GM12878 (cell line): ENCODE data around the gene GCNT2. TPM values are rescaled to one million over a fixed set of nuclear protein-coding genes. Genes with fewer than 3 reads are reported as not detected.

Experiments
- ATAC-seq: fragments of 200-7000 bp; cut with Tn5 transposase; 3 replicates; pipeline ENCODE4 v1.9.1; 2020; ENCODE audit warnings: mild to moderate bottlenecking, moderate library complexity
- BruUV-seq: library from RNA; stranded (reverse); fragments of 400-500 nt; replicated peaks from 2 replicates; lab custom pipeline; 2021; lab: Mats Ljungman, UMichigan
- CTCF ChIA-PET: fragments of 300-600 bp; sonication (Branson Sonifier 250); formaldehyde crosslinking; extraction: SDS; loops from one replicate; lab custom pipeline; 2021; ENCODE audit warnings: inconsistent platforms; lab: Yijun Ruan, JAX
- POLR2A ChIA-PET: fragments of 350-600 bp; formaldehyde crosslinking; extraction: SDS; loops from one replicate; lab custom pipeline; 2021; ENCODE audit warnings: inconsistent platforms; lab: Charles Lee
- RAD21 ChIA-PET: fragments of 300-600 bp; sonication (Branson Sonifier 250); formaldehyde crosslinking; loops from one replicate; lab custom pipeline; 2023; ENCODE audit warnings: antibody characterized with exemption; ENCODE audit not compliant: unreplicated experiment; lab: Charles Lee
- SMC1A ChIA-PET: fragments of 300-600 bp; sonication (Branson Sonifier 250); formaldehyde crosslinking; loops from one replicate; lab custom pipeline; 2023; ENCODE audit not compliant: unreplicated experiment, uncharacterized antibody; lab: Charles Lee
- DNase-seq: peaks from one replicate; pipeline ENCODE4 v3.0.0-alpha.2; 2011; ENCODE audit warnings: low read depth, low spot score
- FAIRE-seq: peaks from 3 replicates; lab custom pipeline; 2011; peaks lifted over from hg19 to GRCh38; lab: Jason Lieb, UNC
- H2AFZ ChIP-seq: 2 replicates; pipeline ENCODE4 v1.6.0; 2011; ENCODE audit warnings: low read depth, low read length, control low read depth; ENCODE audit not compliant: control insufficient read depth
- H3K27ac ChIP-seq: 2 replicates; pipeline ENCODE4 v1.5.1; 2011; ENCODE audit warnings: control low read depth; ENCODE audit not compliant: control insufficient read depth, insufficient read depth
- H3K27me3 ChIP-seq, 2 experiments: replicated peaks in 1 of 2; 2 replicates each; pipeline versions ENCODE4 v1.6.0 to v1.6.1; 2011; ENCODE audit warnings: low read length in 1 of 2; ENCODE audit not compliant: control insufficient read depth in 2 of 2, insufficient read depth in 2 of 2
- H3K36me3 ChIP-seq, 2 experiments: 2 replicates each; pipeline ENCODE4 v1.5.1; 2011; ENCODE audit warnings: low read length in 1 of 2; ENCODE audit not compliant: control insufficient read depth in 2 of 2, insufficient read depth in 2 of 2
- H3K4me1 ChIP-seq: 2 replicates; pipeline ENCODE4 v1.6.1; 2011; ENCODE audit warnings: mild to moderate bottlenecking, low read length, moderate library complexity, mixed read lengths; ENCODE audit not compliant: control insufficient read depth, insufficient read depth
- H3K4me2 ChIP-seq: 2 replicates; pipeline ENCODE4 v1.6.0; 2011; ENCODE audit warnings: control low read depth; ENCODE audit not compliant: control insufficient read depth, insufficient read depth
- H3K4me3 ChIP-seq: fragments of 200-600 bp; sonication (generic); 2 replicates; pipeline ENCODE4 v1.5.1; 2016
- H3K79me2 ChIP-seq: 2 replicates; pipeline ENCODE4 v1.6.0; 2011; ENCODE audit warnings: low read length; ENCODE audit not compliant: control insufficient read depth, insufficient read depth
- H3K9ac ChIP-seq: 2 replicates; pipeline ENCODE4 v1.8.0; 2011; ENCODE audit warnings: low read length, control low read depth, mixed read lengths; ENCODE audit not compliant: control insufficient read depth, insufficient read depth
- H3K9me3 ChIP-seq: replicated peaks from 3 replicates; pipeline ENCODE4 v1.5.1; 2011; ENCODE audit warnings: mild to moderate bottlenecking, low read length; ENCODE audit not compliant: control insufficient read depth, insufficient read depth
- H4K20me1 ChIP-seq: 2 replicates; pipeline ENCODE4 v1.6.0; 2011; ENCODE audit not compliant: control insufficient read depth, insufficient read depth
- ASH2L ChIP-seq: fragments of 300-600, 200-600 bp; sonication (generic); IDR thresholded peaks from 2 replicates; pipeline ENCODE4 v1.6.1; 2017; ENCODE audit warnings: low read depth, mild to moderate bottlenecking, borderline replicate concordance
- BACH1 ChIP-seq: fragments of 450-650 bp; IDR thresholded peaks from 2 replicates; pipeline ENCODE4 v1.6.1; 2017; ENCODE audit warnings: mild to moderate bottlenecking, borderline replicate concordance
- CHD2 ChIP-seq: IDR thresholded peaks from 2 replicates; pipeline ENCODE4 v1.6.1; 2011; ENCODE audit warnings: low read depth, low read length, improper control_type of control experiment, borderline replicate concordance
- EGR1 ChIP-seq, 2 experiments: IDR thresholded peaks; 1 replicate in 1 of 2; 2 replicates in 1 of 2; pipeline ENCODE4 v1.6.1; 2011 to 2012; ENCODE audit warnings: low read depth in 2 of 2, low read length in 2 of 2, borderline replicate concordance in 1 of 2, mild to moderate bottlenecking in 1 of 2, moderate library complexity in 1 of 2
- GABPA ChIP-seq: IDR thresholded peaks from 2 replicates; pipeline ENCODE4 v1.6.1; 2014; ENCODE audit warnings: antibody characterized with exemption, low read depth, mild to moderate bottlenecking, inconsistent platforms
- HDAC6 ChIP-seq: fragments of 200-600 bp; sonication (generic); IDR thresholded peaks from one replicate; pipeline ENCODE4 v1.8.0; 2017; ENCODE audit warnings: antibody characterized with exemption; ENCODE audit not compliant: unreplicated experiment
- MTA2 ChIP-seq: fragments of 450-650 bp; IDR thresholded peaks from 2 replicates; pipeline ENCODE4 v1.6.1; 2016; ENCODE audit warnings: low read depth, mild to moderate bottlenecking, moderate library complexity
- PAX8 ChIP-seq: fragments of 450-650 bp; IDR thresholded peaks from 2 replicates; pipeline ENCODE4 v1.6.1; 2017; ENCODE audit warnings: mild to moderate bottlenecking, moderate library complexity
- TAF1 ChIP-seq: IDR thresholded peaks from 2 replicates; pipeline ENCODE4 v1.6.1; 2011; ENCODE audit warnings: mild to moderate bottlenecking, low read depth, low read length, borderline replicate concordance
- YY1 ChIP-seq: IDR thresholded peaks from 2 replicates; pipeline ENCODE4 v1.6.1; 2011; ENCODE audit warnings: low read depth, mild to moderate bottlenecking, low read length
- ZNF24 ChIP-seq: fragments of 450-650 bp; IDR thresholded peaks from 2 replicates; pipeline ENCODE4 v1.6.1; 2017; ENCODE audit warnings: antibody characterized with exemption, mild to moderate bottlenecking
- WGBS: methylation state at CpG from one replicate; pipeline ENCODE4 v1.1.6; 2016; ENCODE audit warnings: low lambda C conversion rate; ENCODE audit not compliant: insufficient replicate concordance, insufficient coverage; ENCODE audit errors: missing lambda C conversion rate; 5-methylcytosine and 5-hydroxymethylcytosine counted together
- in situ Hi-C: fragments of 300-500 bp; cut with MboI; formaldehyde crosslinking; loops from 9 replicates; pipeline ENCODE4 v1.14.3; 2018; ENCODE audit warnings: mixed read lengths
- intact Hi-C: fragments of 100-400 bp; cut with micrococcal nuclease; formaldehyde crosslinking; loops from one replicate; pipeline ENCODE4 v1.14.2; 2022; ENCODE audit not compliant: unreplicated experiment
- polyA plus RNA-seq, 11 experiments: library from polyadenylated mRNA; depleted of rRNA in 4 of 11; unstranded in 6 of 11; stranded (reverse) in 5 of 11; fragments of >200 nt; fragmentation: Nextera tagmentation in 4 of 11; fragmentation: Illumina TruSeq in 1 of 11; extraction: Ambion mirVana in 4 of 11; extraction: Trizol in 1 of 11; gene quantifications; 1 replicate in 1 of 11; 2 replicates in 10 of 11; pipeline versions ENCODE4 v1.2.1 to v1.2.3, GENCODE V29; 2011 to 2016; ENCODE audit warnings: inconsistent platforms in 2 of 11, missing spikeins in 2 of 11, low read depth in 1 of 11
- total RNA-seq, 4 experiments: library from RNA; depleted of rRNA in 3 of 4; stranded (reverse); fragments of >200 nt in 3 of 4; fragmentation: Illumina TruSeq in 1 of 4; extraction: Trizol in 1 of 4; gene quantifications; 2 replicates each; pipeline versions ENCODE4 v1.2.1 to v1.2.3, GENCODE V29; 2013 to 2021
- TF ChIP-seq, protein P1 (sequence below), 3 experiments: IDR thresholded peaks in 2 of 3; conservative IDR thresholded peaks in 1 of 3; 2 replicates each; pipeline ENCODE4 v1.5.1; 2011; ENCODE audit warnings: low read depth in 3 of 3, low read length in 3 of 3, mild to moderate bottlenecking in 3 of 3, control low read depth in 2 of 3, moderate library complexity in 2 of 3, inconsistent platforms in 1 of 3, mixed read lengths in 1 of 3; ENCODE audit not compliant: control insufficient read depth in 2 of 3, insufficient read depth in 1 of 3; ENCODE audit errors: extremely low read depth in 1 of 3
- TF ChIP-seq, protein P2 (sequence below): fragments of 450-650 bp; IDR thresholded peaks from 2 replicates; pipeline ENCODE4 v1.6.1; 2017; ENCODE audit warnings: low read depth, mild to moderate bottlenecking, moderate library complexity
- TF ChIP-seq, protein P3 (sequence below): fragments of 450-650 bp; IDR thresholded peaks from 2 replicates; pipeline ENCODE4 v1.6.1; 2018; ENCODE audit warnings: borderline replicate concordance, mild to moderate bottlenecking; ENCODE audit not compliant: partially characterized antibody

Gene GCNT2
- total and polyA plus RNA-seq, 10 of the 15 experiments (the other 5 are each of a cell fraction or from before 2014, with no cell fraction given), result 5.0 to 21.6 (median 11.9) TPM

- ChIA-PET POLR2A (no interaction called here), CTCF (interaction anchor here (0.9 to 1.7 kb wide), 4 partner anchors 11 to 89 kb away, joined by 3 to 7 read pairs (median 4); no protein-coding TSS in a partner anchor)
- peaks cover 3% of the 10 kb centered on the region; the same call in 1 of the 2 replicates for H4K20me1 ChIP-seq
Observed at GRCh38 chr6:10567256-10568026, 46.3 kb downstream of the GCNT2 start.

More at GRCh38 chr6:10567256-10568026, 46.3 kb downstream of the GCNT2 start:
- intact Hi-C loops, result no loop called here
- ChIA-PET SMC1A (interaction anchor here (1.0 kb wide), 1 partner anchor 25 kb away, joined by 3 read pairs; no protein-coding TSS in a partner anchor), RAD21 (interaction anchor here (1.8 kb wide), 1 partner anchor 128 kb away, joined by 6 read pairs; the partner anchor contains the start of gene PAK1IP1)
- BruUV-seq, result no TSS peak
- no peak overlapping the region for H2AFZ ChIP-seq
- ATAC-seq (no peak), DNase-seq (no peak), FAIRE-seq (no peak)
- H3K4me3 ChIP-seq, result no peak overlapping the region
- H3K27ac ChIP-seq, result no peak overlapping the region
- no peak overlapping the region for H3K4me2 ChIP-seq
- in situ Hi-C loops, result no loop called here
- H3K9ac ChIP-seq, result no peak overlapping the region
- H3K9me3 ChIP-seq, result no peaks in the 10 kb centered on the region
- TF ChIP-seq BACH1 (no peak), CHD2 (no peak), GABPA (no peak), YY1 (no peak), HDAC6 (no peak), EGR1 (IDR thresholded peaks at IDR 0.05; ENCODE audit: borderline replicate concordance in 1 of 2, low read depth in 2 of 2, low read length in 2 of 2) (no peak), PAX8 (no peak), ASH2L (no peak), ZNF24 (no peak), MTA2 (no peak), TAF1 (no peak)
- TF ChIP-seq, protein P1, sequence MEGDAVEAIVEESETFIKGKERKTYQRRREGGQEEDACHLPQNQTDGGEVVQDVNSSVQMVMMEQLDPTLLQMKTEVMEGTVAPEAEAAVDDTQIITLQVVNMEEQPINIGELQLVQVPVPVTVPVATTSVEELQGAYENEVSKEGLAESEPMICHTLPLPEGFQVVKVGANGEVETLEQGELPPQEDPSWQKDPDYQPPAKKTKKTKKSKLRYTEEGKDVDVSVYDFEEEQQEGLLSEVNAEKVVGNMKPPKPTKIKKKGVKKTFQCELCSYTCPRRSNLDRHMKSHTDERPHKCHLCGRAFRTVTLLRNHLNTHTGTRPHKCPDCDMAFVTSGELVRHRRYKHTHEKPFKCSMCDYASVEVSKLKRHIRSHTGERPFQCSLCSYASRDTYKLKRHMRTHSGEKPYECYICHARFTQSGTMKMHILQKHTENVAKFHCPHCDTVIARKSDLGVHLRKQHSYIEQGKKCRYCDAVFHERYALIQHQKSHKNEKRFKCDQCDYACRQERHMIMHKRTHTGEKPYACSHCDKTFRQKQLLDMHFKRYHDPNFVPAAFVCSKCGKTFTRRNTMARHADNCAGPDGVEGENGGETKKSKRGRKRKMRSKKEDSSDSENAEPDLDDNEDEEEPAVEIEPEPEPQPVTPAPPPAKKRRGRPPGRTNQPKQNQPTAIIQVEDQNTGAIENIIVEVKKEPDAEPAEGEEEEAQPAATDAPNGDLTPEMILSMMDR (IDR thresholded peaks at IDR 0.05 in 2 of 3, conservative IDR thresholded peaks at IDR 0.05 in 1 of 3; ENCODE audit: control insufficient read depth in 2 of 3, extremely low read depth in 1 of 3, insufficient read depth in 1 of 3, low read depth in 3 of 3, low read length in 3 of 3), result no peak
- TF ChIP-seq, protein P2, sequence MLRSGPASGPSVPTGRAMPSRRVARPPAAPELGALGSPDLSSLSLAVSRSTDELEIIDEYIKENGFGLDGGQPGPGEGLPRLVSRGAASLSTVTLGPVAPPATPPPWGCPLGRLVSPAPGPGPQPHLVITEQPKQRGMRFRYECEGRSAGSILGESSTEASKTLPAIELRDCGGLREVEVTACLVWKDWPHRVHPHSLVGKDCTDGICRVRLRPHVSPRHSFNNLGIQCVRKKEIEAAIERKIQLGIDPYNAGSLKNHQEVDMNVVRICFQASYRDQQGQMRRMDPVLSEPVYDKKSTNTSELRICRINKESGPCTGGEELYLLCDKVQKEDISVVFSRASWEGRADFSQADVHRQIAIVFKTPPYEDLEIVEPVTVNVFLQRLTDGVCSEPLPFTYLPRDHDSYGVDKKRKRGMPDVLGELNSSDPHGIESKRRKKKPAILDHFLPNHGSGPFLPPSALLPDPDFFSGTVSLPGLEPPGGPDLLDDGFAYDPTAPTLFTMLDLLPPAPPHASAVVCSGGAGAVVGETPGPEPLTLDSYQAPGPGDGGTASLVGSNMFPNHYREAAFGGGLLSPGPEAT, result no peak
- TF ChIP-seq, protein P3, sequence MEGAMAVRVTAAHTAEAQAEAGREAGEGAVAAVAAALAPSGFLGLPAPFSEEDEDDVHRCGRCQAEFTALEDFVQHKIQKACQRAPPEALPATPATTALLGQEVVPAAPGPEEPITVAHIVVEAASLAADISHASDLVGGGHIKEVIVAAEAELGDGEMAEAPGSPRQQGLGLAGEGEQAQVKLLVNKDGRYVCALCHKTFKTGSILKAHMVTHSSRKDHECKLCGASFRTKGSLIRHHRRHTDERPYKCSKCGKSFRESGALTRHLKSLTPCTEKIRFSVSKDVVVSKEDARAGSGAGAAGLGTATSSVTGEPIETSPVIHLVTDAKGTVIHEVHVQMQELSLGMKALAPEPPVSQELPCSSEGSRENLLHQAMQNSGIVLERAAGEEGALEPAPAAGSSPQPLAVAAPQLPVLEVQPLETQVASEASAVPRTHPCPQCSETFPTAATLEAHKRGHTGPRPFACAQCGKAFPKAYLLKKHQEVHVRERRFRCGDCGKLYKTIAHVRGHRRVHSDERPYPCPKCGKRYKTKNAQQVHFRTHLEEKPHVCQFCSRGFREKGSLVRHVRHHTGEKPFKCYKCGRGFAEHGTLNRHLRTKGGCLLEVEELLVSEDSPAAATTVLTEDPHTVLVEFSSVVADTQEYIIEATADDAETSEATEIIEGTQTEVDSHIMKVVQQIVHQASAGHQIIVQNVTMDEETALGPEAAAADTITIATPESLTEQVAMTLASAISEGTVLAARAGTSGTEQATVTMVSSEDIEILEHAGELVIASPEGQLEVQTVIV, result no peak
- no peaks in the 10 kb centered on the region for H3K4me1 ChIP-seq
- no peaks in the 10 kb centered on the region for H3K27me3 ChIP-seq
- no peaks in the 10 kb centered on the region; the same call in none of the 2 replicates for H3K79me2 ChIP-seq
- peaks cover 0 to 4% of the 10 kb centered on the region in 2 experiments; a peak in 1 of 4 replicates for H3K36me3 ChIP-seq
- WGBS, result 74% methylated on average over 6 of the region's 6 CpGs
